Activated CD4-positive, alpha-beta T cell treated with anti-CD3 and anti-CD28 coated beads, Interleukin-2, amount 50 U/mL, for 1 hour (primary cell): ENCODE results near the gene OTUD3.
"Not testable (repeated sequence)": the region's sequence is repeated elsewhere in the genome, so short reads cannot be mapped to it uniquely, and the experiment has no call there.

ENCODE experiments used
- DNase-seq: peaks from one replicate; pipeline ENCODE4 v3.0.0-alpha.2; 2020

Gene OTUD3

DNA sequence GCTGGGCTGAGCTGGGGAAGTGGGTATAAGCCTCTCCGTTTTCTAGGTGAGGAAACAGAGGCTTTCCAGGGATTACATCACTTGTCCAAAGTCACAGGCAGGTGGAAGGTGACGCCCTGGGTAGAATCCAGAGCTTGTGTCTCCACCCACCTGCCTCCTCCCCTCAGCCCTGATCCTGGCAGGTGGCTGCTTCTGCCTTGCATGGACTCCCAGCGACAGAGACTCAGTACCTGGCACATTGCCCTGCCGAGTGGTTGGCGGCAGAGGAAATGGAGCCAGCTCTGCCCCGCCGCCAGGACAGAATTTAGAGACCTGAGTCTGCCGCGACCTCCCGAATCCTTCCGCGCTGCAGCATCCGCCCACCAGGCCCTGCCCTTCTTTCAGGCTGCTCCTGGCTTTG, 39.1 kb downstream of the OTUD3 start:
- no peak for DNase-seq

DNA sequence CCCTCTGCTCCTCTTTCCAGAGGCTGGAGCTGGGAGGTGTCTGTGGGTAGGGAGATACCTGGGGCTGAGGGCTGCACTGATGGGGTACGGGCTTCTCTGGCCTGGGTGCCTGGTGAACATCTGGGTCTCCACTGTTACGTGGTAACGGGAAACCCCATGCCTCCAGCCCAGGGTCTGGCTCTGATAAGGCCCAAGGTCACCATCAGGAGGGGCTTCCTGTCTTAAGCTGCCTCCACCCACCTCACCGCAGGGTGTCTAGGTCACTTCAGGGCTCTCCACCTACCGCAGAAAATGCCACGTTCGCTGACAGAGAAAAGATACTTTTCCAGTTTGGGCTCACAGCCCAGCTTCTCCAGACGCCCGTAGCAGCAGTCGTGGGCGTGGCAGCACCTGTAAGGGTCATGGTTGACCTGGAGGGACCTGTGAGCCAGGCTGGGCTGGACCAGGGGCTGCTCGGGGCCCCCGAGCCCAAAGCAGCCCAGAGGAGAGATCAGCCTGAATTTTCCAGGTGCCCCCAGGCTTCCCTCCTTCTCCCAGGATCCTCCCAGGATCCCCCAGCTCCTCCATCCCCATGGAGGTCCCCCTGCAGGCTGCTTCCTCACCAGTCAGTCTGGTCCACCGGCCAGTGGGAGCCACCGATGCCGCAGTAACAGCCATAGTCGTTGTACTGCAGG, 40.0 kb downstream of the OTUD3 start:
- DNase-seq: no peak

DNA sequence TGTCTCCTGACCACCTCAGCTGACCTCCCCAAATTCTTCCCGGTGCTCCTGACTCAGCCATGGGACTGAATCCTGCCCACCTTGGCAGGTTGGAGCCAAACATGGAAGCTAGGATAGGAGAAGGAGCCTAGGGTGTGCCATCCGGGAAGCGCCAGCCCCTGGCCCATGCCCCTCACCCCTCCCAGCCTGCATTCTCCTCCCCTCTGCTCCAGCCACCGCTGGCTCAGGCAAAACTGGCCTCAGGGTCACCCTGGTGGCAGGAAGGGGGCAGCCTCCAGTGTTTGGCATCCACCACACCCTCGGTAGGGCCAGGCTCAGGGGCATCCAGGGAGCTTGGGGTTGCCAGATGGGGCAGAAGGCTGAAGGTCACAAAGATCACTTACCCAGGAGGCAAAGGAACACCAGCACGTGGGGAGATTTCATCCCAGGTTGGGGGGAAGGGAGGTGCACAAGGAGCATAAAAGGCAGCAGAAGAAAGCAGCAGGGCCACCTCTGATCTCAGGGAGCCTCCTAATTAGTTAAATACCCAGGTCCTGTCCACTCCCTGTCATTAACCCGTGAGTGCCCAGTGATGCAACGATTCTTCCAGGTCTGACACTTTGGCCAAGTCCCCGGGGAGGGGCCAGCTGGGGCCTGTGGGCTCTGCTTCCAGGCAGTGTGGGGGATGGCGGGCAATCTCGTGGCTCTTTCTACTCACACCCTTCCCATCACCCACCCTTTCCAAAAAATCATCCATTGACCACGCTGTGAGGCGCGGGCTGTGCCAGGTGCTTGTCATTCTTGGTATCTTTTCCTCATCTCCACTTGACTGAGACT, 41.1 kb downstream of the OTUD3 start, which contains the start of gene PLA2G2E:
Gene PLA2G2E (minus strand): TSS at position 481 of the 816 bp plus-strand sequence. CDS start 58 bp downstream, at position 423.
- no peak for DNase-seq

DNA sequence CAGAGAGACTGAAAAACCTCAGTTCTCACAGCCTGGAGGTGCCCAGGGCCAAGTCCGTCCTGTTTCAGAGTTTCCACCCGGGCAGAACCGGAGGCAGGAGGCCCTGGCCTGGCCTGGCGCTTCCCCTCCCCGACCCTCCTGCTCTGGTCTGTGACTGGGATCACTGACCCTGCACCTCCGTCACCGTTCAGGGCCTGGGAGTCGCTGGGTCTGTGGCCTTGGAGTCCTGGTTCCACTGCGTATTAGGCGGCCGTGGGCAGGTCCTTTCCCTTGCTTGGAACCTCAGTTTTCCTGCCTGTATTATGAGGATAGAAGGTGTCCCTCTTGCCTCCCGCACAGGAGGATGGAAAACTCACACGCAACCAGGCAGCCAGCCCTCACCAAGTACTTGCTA, 41.8 kb downstream of the OTUD3 start:
- no peak for DNase-seq

DNA sequence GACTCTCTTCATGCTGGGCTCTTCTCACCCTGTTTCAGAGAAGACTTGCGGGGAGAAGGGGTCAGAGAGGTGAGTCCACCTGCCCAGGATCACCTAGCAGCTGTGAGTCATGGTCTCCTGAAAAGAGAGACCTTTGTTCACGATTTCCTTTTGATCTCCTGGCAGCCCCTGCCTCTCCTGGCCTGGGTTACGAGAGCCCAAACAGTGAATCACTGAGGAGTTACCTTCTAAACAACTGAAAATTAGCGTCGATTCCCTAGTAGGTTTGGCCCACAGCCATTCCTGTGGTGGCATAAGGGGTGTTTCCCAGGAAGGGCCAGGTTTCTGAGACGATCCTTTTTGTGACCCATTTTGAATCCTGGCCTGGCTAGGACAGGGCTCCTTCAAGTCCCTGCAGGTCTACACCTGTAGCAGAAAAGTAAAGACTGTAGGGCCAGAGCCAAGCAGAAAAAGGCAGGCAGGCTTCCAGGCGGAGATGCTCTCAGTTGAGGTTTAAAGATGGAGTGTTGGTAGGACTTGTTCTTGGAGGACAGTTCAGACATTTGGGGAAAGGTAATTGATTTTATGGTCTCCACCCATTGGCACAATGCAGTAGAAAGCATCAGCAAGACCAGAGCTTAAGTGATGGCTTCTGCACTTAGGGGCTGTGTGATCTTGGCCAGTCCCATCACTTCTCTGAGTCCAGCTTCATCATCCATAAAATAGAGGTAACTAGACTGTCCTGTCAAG, 43.3 kb downstream of the OTUD3 start:
- no peak for DNase-seq

DNA sequence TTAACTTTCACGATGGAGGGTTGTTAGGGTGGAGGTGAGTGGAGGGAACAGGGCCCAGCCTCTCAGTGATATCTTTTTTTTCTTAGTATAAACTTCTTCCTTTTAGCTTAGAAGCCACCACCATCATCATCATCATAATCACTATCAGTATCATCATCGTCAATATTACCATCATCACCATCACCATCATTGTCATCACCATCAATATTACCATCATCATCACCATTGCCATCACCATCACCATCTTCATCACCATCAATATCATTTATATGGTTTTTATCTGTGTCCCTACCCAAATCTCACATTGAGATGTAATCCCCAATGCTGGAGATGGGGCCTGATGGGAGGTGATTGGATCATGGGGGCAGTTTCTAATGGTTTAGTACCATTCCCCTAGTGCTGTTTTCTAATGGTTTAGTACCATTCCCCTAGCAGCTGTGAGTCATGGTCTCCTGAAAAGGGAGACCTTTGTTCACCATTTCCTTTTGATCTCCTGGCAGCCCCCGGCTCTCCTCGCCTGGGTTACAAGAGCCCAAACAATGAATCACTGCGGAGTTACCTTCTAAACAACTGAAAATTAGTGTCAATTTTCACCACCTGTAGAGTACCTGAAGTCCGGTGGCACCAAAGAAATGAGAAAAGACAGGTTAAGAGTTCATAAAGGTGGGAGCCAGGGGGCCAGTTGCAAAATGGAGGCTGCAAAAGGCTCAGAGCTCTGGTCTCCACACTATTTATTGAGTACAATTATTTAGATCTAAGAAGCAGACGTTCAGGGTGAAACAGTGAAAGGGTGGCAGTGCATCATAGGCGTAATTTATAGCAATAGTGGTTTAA, 44.3 kb downstream of the OTUD3 start:
- no peak for DNase-seq

DNA sequence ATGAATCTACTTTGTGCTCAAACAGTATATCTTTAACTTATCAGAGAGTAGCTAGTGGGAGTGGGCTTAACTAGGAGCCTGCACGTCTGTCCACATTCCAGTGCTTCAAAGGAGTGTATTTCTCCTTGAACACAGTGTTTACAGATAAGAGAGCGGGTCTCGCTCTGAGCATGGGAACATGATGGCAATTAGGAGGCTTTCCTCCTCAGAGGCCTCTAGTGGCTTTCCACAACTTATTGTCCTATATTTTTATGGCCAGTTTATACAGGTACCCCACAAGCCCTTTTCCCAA, 44.9 kb downstream of the OTUD3 start:
- DNase-seq: not testable (repeated sequence)

DNA sequence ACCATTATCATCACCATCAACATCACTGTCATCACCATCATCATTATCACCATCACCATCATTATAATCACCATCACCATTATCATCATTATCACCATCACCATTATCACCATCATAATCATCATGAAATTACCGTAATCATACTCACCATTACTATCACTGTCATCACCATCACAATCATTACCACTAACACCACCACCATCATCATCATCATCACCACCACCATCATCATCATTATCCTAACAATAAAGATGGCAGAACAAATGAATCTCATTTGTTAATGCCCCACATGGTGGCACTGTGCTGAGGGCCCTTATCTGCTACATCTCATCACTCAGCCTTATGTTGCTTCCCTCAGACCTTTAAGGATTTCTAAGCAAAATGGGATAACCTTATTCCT, 50.7 kb downstream of the OTUD3 start:
- no peak for DNase-seq

DNA sequence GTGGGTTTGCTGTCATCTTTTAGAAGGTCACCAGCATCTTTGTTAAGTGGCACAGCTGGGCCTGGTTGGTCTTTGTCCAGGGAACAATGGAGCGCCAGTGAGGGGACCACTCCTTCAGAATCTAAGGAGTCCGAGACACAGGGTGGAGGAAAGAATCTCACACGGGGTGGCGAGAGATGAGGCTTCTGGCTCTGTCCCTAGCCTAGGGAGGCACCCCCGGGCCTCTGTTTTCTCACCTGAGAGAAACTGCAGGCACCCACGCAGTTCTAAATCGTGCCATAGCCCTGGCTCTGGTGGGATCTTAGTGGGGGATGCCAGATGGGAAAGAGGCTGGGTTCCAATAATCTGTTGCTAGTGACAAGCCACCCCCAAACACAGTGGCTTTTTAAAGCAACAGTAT, 52.1 kb downstream of the OTUD3 start:
- DNase-seq: no peak

DNA sequence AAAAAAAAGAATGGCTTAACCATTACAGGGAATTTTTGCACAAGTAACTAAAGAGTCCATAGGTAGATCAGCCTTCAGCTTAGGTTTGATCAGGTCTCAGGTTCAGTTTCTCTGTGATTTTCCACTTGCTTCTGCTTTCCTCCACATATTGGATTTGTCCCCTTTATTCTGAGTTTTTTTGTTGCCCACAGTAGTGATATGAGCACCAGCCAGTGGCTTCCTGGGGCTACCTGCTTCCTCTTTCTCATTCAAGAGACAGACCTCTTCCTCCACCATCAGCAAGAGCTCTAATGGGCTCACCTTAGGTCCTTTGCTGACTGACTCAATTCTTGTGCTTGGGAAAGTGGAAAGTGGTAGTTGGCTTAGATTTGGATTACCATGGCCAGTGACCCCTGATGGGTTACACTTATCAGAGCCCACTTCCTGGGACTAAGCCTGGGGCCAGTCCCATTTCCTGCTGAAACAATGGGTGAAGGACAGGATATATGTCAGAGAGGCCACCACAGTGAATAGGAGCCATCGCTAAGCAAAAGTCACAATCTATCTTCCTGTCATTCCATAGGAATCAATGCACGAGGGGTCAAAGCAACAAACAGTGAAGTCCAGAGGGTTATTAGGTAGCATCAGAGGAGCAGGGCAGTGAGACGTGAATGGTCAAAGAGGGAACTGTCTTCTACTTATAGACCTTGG, 54.0 kb downstream of the OTUD3 start:
- no peak for DNase-seq

DNA sequence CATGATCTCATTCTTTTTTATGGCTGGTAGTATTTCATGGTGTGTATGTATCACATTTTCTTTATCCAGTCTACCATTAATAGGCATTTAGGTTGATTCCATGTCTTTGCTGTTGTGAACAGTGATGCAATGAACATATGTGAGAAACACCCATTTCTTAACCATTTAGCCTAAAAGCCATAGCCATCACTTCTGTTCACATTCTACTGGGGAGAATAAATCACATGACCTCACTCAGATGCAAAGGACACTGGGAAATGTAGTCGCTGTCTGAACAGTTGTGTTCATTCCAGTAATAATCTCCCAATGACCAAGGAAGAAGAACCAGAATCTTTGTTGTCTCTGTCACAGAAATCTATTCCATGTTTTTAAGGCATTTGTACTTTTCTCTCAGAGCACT, 56.3 kb downstream of the OTUD3 start:
- DNase-seq: no peak

DNA sequence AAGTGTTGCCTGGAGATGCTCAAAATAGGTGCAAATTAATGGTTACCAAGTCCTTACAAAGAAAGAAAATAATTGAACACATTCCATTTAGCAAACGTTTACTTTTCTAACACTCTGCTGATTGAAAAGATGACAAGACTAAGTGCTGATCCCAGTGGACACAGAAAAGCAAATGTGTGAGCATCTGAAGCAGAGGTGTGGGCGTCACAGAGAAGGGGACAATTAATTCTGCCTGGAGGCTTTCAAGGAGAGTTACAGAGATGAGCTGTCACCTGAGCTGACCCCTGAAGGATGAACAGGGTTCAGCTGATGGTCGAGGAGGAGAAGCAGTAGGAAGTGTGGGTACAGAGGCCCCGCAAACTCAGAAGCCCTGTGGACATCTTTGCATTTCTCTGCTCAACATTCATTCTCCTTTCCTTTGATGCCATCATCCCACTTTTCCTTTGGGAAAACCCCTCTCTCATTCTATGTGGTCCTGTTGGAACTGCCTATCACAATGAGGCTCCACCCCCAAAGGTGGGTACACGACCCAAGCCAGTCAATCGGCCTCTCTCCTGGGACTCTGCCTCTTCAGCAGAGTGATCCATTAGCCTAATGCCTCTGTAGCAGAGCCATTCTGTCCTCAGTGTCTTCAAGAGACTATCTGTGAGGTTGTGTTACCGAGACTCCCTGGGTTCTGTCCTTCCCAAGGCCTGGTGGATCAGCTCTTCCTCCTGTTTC, 58.5 kb downstream of the OTUD3 start:
- no peak for DNase-seq

DNA sequence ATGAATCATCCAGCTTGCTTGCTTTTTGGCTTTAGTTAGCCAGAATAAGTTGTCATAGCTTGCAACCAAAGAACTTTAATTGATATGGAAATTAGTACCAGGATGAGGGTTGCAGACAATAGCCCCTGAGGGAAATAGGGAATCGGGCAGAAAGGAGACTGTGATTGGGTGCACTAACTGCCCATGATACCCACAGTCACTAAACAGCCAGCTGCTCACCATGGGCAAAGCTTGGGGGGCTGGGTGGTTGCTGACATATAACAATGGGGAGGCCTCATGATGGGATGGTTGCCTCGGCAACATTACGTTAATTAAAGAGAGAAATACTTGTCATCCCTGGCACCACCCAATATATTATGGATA, 59.0 kb downstream of the OTUD3 start:
- no peak for DNase-seq

DNA sequence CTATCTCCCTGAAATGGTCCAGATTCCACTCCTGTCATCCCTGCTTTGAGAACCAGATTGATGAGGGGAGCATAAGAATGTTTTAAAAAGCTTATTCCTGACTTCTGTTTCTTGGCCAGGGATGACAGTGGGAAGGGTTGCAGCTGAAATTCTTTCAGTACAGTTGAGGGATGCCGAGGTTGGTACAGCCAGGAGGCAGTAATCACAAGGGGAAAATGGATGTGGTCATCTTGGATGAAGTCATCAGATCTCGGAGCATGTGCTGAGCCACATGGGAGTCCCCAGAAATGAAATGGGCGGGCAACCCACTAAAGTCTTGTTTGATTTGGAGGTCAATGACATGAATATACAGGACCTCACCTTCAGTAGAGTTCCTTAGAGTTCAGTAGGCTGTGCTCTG, 59.9 kb downstream of the OTUD3 start:
- no peak for DNase-seq

DNA sequence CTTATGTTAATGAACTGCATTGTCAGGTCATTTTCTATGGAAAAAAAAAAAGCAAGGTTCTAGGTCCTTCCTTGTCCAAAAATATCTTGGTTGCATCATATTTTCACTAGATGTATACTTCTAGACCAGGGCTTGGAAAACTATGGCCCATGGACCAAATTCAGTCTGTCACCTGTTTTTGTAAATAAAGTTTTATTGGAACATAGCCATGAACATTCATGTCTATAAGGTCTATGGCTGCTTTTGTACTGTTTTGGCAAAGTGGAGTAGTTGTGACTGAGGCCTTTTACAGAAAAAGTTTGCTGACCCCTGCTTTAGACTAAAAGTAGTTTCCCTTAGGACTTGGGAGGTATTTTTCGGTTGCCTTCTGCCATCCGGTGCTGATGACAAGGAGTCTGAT, 60.5 kb downstream of the OTUD3 start:
- no peak for DNase-seq

DNA sequence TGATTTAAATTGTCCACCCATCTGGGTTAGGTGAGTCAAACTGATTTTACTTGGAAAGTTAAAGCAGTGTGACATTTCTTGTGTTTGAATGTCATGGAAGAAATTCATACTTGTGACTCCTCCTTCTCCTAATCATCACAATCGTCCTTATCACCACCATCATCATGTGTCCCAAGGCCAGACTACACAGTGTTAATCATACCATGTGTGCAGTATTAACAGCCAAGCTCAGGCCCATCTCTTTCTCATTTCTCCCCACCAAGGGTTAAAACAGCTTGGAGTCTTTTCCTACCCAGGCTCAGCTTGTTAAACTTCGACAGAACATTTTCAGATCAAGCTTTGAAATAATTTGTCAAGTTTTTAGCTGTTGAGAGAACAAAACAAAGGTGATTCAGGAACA, 63.7 kb downstream of the OTUD3 start:
- DNase-seq: no peak

DNA sequence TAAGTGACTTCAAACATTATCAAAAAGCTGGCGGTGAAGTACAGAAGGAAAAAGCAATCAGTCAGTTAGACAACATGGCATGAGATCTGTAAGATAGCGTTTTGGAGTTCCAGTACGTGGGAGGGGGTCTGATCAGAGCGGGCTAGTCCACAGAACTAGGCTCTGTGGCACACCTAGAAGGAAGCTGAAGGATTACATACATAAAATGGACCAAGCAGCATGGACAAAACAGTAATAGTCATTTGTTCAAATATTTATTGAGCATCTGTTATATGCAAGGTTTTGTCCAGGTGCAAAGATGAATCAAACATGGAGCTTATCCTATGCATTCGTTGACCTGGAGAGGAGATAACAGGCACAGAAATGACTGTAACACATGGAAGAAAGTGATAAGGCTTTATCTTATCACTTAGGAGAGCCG, 64.1 kb downstream of the OTUD3 start:
- no peak for DNase-seq

DNA sequence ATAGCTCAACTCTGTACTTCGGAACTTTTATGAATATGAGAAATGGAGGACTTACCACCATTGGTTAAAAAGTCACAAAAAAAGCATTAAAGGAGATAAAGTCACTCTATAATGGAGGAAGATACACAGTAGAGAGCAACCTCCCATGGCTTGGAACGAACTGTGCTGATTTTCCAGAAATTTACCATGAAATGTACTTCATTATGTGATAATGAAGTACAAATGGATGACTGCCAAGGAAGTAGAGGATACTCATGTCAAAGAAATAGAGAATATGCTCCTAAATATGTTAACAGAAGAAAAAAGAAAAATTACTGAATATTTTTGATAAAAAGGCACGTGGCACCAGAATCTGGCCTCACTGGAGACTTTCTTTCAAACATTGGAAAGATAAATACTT, 64.8 kb downstream of the OTUD3 start:
- DNase-seq: no peak

DNA sequence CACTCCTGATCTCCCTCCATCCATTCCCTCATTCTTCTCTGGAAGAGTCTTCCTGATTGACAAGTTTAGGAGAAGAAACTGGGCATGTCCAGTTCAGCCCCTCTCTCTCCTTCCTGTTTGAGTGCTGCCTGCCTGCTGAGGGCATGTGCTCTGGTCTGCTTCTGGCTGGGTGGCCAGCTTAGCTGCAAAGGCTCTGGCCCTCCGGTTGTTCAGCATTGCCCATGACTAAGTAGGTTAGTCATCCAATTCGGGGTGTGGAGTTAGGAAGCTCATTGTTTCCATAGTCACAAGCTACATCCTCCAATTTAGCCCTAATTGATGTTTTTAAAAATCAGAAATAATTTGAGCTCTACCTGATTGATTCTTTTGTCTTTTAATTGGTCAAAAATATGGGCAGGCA, 66.8 kb downstream of the OTUD3 start:
- DNase-seq: no peak

DNA sequence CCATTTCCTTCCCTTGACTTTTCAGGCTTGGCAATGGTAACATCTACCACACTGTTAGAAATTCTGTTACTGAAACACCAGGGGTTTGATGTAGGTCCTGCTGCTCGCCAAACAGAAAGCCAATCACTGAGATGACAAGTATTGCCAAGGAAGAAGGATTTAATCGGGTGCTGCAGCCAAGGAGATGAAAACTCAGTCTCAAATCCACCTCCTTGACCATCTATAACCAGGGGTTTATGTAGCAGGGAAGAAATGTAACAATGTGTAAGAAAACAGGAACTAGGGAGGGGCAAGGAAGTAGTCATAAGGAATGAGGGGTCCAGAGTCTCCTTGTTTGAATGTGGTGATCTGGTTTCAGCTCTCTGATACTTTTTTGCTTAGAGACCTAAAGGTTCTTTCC, 71.9 kb downstream of the OTUD3 start:
- no peak for DNase-seq

DNA sequence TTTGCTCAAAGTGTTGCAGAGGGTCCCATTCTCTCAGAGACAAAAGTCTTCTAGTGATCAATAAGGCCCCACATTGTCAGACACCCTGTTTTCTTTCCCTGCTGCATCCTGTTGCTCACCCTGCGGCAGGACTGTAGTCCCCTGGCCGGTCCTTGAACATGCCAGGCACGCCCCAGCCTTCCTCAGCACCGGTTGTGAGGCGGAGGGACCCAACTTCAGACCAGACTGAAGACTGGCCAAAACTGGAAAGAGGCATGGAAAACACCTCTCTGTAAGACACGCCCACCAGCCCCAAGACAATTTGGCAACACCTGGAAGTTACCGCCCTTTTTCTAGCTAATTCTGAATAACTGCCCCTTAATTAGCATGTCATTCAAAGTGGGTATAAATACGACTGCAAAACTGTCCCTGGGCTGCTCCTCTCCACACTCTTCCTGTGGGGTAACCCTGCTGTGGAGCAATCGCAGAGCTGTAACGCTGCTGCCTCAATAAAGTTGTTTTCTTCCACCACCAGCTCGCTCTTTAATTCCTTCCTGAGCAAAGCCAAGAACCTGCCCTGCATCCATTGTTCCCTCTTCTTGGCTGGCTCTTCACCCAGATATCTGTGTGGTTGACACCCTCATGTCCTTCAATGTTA, 73.5 kb downstream of the OTUD3 start:
- no peak for DNase-seq
